ENCODE results near the gene BAZ1B.

- TF ChIP-seq CTCF (conservative IDR thresholded peaks at IDR 0.05; ENCODE audit: low read length) (no peak), EZH2phosphoT487 (IDR thresholded peaks at IDR 0.05; ENCODE audit: borderline replicate concordance, low read depth, low read length) (no peak)
These were observed 17.6 kb upstream of the BAZ1B start for GRCh38 chr7:73539709-73540108.

All from OCI-LY7 (cell line).